Measurements from ENCODE around the gene ZNF185. TPM values are rescaled to one million over a fixed set of nuclear protein-coding genes. Genes with fewer than 3 reads are reported as not detected.
"Not testable (repeated sequence)": the region's sequence is repeated elsewhere in the genome, so short reads cannot be mapped to it uniquely, and the experiment has no call there.

The ZNF185 gene
- total RNA-seq, 1 donor: 4.7 TPM

GRCh38 chrX:152905081-152905420, 7.2 kb downstream of the ZNF185 start:
- TF ChIP-seq, protein P1, sequence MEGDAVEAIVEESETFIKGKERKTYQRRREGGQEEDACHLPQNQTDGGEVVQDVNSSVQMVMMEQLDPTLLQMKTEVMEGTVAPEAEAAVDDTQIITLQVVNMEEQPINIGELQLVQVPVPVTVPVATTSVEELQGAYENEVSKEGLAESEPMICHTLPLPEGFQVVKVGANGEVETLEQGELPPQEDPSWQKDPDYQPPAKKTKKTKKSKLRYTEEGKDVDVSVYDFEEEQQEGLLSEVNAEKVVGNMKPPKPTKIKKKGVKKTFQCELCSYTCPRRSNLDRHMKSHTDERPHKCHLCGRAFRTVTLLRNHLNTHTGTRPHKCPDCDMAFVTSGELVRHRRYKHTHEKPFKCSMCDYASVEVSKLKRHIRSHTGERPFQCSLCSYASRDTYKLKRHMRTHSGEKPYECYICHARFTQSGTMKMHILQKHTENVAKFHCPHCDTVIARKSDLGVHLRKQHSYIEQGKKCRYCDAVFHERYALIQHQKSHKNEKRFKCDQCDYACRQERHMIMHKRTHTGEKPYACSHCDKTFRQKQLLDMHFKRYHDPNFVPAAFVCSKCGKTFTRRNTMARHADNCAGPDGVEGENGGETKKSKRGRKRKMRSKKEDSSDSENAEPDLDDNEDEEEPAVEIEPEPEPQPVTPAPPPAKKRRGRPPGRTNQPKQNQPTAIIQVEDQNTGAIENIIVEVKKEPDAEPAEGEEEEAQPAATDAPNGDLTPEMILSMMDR (IDR thresholded peaks at IDR 0.05; ENCODE audit: insufficient read depth, low read length): no peak
- no peak overlapping the region for H3K4me3 ChIP-seq (ENCODE audit: low read depth, low read length)
- DNase-seq (ENCODE audit: low read depth): no peak

DNA sequence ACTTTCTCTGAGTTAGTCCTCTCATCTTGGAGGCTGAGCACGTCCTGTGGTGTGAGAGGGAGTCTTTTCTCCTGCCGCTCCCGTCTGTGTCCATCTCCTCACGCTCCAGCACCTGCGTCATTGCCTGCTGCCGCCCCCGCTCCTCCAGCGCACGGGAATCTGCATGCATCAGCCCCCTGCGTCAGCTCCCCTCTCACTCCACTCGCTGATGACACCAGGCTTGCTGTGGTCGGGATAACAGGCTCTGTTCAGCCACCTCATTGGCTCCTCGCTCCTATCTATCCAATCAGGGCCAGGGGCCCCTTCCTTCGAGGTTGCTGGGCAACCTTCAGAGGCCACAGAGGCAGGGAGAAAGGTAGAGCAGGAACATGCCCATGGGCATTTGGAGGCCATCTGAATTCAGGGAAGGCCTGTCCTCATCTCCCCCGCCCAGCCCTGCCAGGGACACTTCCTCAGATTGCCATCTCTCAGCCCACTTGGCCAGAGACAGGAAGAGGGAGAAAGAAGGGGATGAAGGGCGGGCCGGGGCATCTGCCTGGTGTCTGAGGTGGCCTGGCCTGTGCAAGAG, 9.3 kb downstream of the ZNF185 start:
- no peak overlapping the region for H3K4me3 ChIP-seq (ENCODE audit: low read depth, low read length)
- DNase-seq (ENCODE audit: low read depth): no peak
- TF ChIP-seq, protein P1 (IDR thresholded peaks at IDR 0.05; ENCODE audit: insufficient read depth, low read length): no peak

GRCh38 chrX:152908486-152908885, 10.6 kb downstream of the ZNF185 start:
- H3K4me3 ChIP-seq (ENCODE audit: low read depth, low read length): no peak overlapping the region
- TF ChIP-seq, protein P1 (IDR thresholded peaks at IDR 0.05; ENCODE audit: insufficient read depth, low read length): no peak
- DNase-seq (ENCODE audit: low read depth): no peak

DNA sequence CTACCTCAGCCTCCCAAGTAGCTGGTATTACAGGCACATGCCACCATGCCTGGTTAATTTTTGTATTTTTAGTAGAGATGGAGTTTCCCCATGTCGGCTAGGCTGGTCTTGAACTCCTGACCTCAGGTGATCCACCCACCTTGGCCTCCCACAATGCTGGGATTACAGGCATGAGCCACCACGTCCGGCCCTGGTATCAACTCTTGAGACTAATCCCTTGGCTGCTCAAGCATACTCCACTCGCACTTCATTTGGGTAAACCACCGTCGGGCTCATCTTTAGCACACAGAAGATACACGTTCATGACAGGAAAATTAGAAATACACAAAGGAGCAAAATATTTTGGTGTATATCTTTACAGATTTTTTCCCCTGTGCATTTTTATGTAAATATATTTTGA, 12.2 kb downstream of the ZNF185 start:
- not testable (repeated sequence) for DNase-seq (ENCODE audit: low read depth); H3K4me3 ChIP-seq (ENCODE audit: low read depth, low read length)

DNA sequence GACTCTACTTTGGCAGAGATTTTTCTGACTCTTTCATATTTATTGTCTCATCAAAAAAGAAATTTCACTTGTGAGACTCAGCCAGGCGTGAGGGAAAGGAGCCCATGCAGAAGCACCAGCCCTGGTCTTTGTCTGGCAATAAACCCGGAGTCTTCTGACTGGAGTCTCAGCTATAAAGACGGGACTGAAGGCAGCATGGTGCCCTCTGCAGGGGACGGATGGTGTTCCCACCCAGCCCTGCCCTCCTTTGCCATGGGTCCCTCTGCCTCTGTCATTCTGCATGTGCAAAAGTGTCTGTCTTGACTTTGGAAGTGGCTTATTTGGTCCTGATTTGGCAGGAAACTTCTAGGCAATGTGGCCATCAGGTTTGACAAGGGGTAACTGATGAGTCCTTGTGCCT, 14.2 kb downstream of the ZNF185 start:
- H3K4me3 ChIP-seq (ENCODE audit: low read depth, low read length): no peak overlapping the region
- DNase-seq (ENCODE audit: low read depth): no peak
- TF ChIP-seq, protein P1 (IDR thresholded peaks at IDR 0.05; ENCODE audit: insufficient read depth, low read length): no peak

GRCh38 chrX:152912641-152913040, 14.8 kb downstream of the ZNF185 start:
- H3K4me3 ChIP-seq (ENCODE audit: low read depth, low read length): no peak overlapping the region
- TF ChIP-seq, protein P1 (IDR thresholded peaks at IDR 0.05; ENCODE audit: insufficient read depth, low read length): no peak
- no peak for DNase-seq (ENCODE audit: low read depth)

DNA sequence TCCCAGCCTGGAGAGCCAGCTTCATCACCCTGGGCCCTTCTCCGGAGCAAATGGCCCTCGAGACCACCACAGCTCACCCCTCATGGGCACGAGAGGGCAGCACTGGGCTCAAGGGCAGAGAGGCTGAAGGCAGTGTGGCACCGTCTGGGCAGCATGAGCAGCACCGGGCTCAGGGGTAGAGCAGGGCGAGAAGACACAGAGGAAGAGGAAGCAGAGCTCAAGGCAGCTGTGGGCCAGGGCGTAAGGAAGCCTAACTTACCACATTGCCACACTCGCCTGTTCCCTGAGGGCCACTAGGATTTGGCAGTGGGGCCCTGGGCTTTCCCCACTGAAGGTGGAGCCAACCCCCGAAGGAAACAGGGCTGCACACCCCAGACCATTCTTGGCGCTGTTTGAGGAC, 15.5 kb downstream of the ZNF185 start:
- H3K4me3 ChIP-seq (ENCODE audit: low read depth, low read length): no peak overlapping the region
- DNase-seq (ENCODE audit: low read depth): no peak
- TF ChIP-seq, protein P1 (IDR thresholded peaks at IDR 0.05; ENCODE audit: insufficient read depth, low read length): no peak
